ENCODE measurements around the gene OR2T2.
"Not testable (repeated sequence)": the region's sequence is repeated elsewhere in the genome, so short reads cannot be mapped to it uniquely, and the experiment has no call there.

DNA sequence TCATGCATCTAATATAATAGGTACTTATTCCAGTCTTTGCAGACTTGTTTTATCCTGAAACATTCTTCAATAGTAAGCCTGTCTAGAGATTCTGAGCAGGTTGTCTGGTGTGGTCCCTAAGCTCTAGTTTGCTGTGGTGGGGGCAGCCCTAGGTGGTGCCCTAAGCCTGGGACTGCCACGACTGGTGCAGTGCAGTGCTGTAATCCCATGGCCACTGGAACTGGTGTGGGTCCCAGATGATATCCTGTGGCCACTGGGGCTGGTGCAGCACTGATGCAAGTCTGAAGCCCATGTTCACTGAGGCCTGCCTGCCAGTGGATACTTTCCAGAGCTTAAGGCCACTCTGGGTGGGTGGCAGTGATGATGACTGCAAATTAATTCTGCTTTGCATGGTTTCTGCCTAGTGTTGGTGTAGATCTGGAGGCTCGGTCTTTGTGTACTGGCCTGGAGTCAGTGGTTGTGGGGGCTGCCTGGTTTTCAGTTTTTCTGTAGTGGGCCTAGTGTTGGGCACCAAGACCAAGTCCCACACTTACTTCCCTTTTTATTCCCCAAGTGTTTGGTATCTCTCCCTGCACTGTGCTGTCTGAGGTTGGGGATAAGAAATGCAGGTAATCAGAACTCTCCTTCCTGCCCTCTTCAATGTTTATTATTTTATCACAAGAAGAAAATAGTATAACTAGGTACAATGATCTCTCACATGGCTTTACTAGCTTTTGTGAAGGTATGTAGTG, 55.0 kb downstream of the OR2T2 start:
- TF ChIP-seq, protein P1, sequence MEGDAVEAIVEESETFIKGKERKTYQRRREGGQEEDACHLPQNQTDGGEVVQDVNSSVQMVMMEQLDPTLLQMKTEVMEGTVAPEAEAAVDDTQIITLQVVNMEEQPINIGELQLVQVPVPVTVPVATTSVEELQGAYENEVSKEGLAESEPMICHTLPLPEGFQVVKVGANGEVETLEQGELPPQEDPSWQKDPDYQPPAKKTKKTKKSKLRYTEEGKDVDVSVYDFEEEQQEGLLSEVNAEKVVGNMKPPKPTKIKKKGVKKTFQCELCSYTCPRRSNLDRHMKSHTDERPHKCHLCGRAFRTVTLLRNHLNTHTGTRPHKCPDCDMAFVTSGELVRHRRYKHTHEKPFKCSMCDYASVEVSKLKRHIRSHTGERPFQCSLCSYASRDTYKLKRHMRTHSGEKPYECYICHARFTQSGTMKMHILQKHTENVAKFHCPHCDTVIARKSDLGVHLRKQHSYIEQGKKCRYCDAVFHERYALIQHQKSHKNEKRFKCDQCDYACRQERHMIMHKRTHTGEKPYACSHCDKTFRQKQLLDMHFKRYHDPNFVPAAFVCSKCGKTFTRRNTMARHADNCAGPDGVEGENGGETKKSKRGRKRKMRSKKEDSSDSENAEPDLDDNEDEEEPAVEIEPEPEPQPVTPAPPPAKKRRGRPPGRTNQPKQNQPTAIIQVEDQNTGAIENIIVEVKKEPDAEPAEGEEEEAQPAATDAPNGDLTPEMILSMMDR (conservative IDR thresholded peaks at IDR 0.05; ENCODE audit: low read depth, low read length) = not testable (repeated sequence)
- not testable (repeated sequence) for TF ChIP-seq EZH2 (IDR thresholded peaks at IDR 0.05; ENCODE audit: low read length, unreplicated experiment); EZH2phosphoT487 (IDR thresholded peaks at IDR 0.05; ENCODE audit: borderline replicate concordance, low read length)
